Liver (tissue), 9 donors: ENCODE data around the gene CNOT10. TPM values are rescaled to one million over a fixed set of nuclear protein-coding genes. Genes with fewer than 3 reads are reported as not detected.
"Not testable (repeated sequence)": the region's sequence is repeated elsewhere in the genome, so short reads cannot be mapped to it uniquely, and the experiment has no call there.

Experiments
- DNase-seq: peaks from one replicate; pipeline ENCODE4 v3.0.0-alpha.2; 2017; ENCODE audit warnings: low spot score
- H3K27ac ChIP-seq, 2 donors: one replicate each; pipeline ENCODE4 v1.7.0; 2013; ENCODE audit warnings: inconsistent platforms in 2 of 2, low read length in 2 of 2, control low read depth in 1 of 2, low read depth in 1 of 2, mild to moderate bottlenecking in 1 of 2
- H3K27me3 ChIP-seq, 4 donors: one replicate each; pipeline versions ENCODE4 v1.6.1 to v1.7.0; 2013; ENCODE audit warnings: low read length in 3 of 4, inconsistent platforms in 1 of 4, mild to moderate bottlenecking in 1 of 4, moderate library complexity in 1 of 4; ENCODE audit not compliant: control insufficient read depth in 4 of 4, insufficient read depth in 4 of 4
- H3K36me3 ChIP-seq, 4 donors: one replicate each; pipeline versions ENCODE4 v1.6.1 to v1.7.0; 2013; ENCODE audit warnings: low read length in 3 of 4, mild to moderate bottlenecking in 3 of 4, low read depth in 1 of 4, moderate library complexity in 1 of 4; ENCODE audit not compliant: control insufficient read depth in 4 of 4, insufficient read depth in 3 of 4
- H3K4me1 ChIP-seq, 4 donors: one replicate each; pipeline versions ENCODE4 v1.6.1 to v1.7.0; 2013; ENCODE audit warnings: low read length in 3 of 4, mild to moderate bottlenecking in 3 of 4, moderate library complexity in 1 of 4; ENCODE audit not compliant: control insufficient read depth in 4 of 4, insufficient read depth in 4 of 4
- H3K4me3 ChIP-seq, 3 donors: one replicate each; pipeline versions ENCODE4 v1.6.1 to v1.7.0; 2013; ENCODE audit warnings: low read length in 3 of 3, control low read depth in 1 of 3, low read depth in 1 of 3, mild to moderate bottlenecking in 1 of 3
- H3K9ac ChIP-seq, 2 donors: one replicate each; pipeline ENCODE4 v1.7.0; 2013; ENCODE audit warnings: low read length in 2 of 2, mild to moderate bottlenecking in 2 of 2, moderate library complexity in 2 of 2, control low read depth in 1 of 2, low read depth in 1 of 2
- H3K9me3 ChIP-seq, 4 donors: one replicate each; pipeline versions ENCODE4 v1.6.1 to v1.7.0; 2013; ENCODE audit warnings: low read length in 3 of 4; ENCODE audit not compliant: control insufficient read depth in 4 of 4
- ATF3 ChIP-seq: IDR thresholded peaks from 2 replicates; pipeline ENCODE4 v1.6.1; 2016; ENCODE audit warnings: antibody characterized with exemption
- CTCF ChIP-seq: fragments of 150-350 bp; IDR thresholded peaks from 2 replicates; pipeline ENCODE4 v1.5.1; 2017; ENCODE audit warnings: improper control_type of control experiment, low read depth, low read length; ENCODE audit not compliant: missing input control
- EGR1 ChIP-seq, 2 donors: IDR thresholded peaks; 2 replicates each; pipeline ENCODE4 v1.6.1; 2016 to 2018; ENCODE audit warnings: antibody characterized with exemption in 2 of 2, low read depth in 2 of 2
- FOXA1 ChIP-seq: IDR thresholded peaks from 2 replicates; pipeline ENCODE4 v1.6.1; 2016; ENCODE audit warnings: antibody characterized with exemption
- FOXA2 ChIP-seq: IDR thresholded peaks from 2 replicates; pipeline ENCODE4 v1.6.1; 2016; ENCODE audit warnings: antibody characterized with exemption
- GABPA ChIP-seq, 2 donors: IDR thresholded peaks in 1 of 2; conservative IDR thresholded peaks in 1 of 2; 2 replicates each; pipeline ENCODE4 v1.6.1; 2016; ENCODE audit warnings: antibody characterized with exemption in 2 of 2, mild to moderate bottlenecking in 1 of 2, moderate library complexity in 1 of 2
- HNF4A ChIP-seq, 2 donors: conservative IDR thresholded peaks; 2 replicates each; pipeline ENCODE4 v1.6.1; 2016; ENCODE audit warnings: antibody characterized with exemption in 2 of 2, mild to moderate bottlenecking in 2 of 2
- HNF4G ChIP-seq: IDR thresholded peaks from 2 replicates; pipeline ENCODE4 v1.6.1; 2016; ENCODE audit warnings: antibody characterized with exemption
- JUND ChIP-seq, 2 donors: IDR thresholded peaks; 2 replicates each; pipeline ENCODE4 v1.6.1; 2016; ENCODE audit warnings: antibody characterized with exemption in 2 of 2
- MAX ChIP-seq: IDR thresholded peaks from 2 replicates; pipeline ENCODE4 v1.6.1; 2016; ENCODE audit warnings: antibody characterized with exemption
- NR2F2 ChIP-seq: IDR thresholded peaks from 2 replicates; pipeline ENCODE4 v1.6.1; 2016; ENCODE audit warnings: antibody characterized with exemption
- RAD21 ChIP-seq, 2 donors: IDR thresholded peaks; 2 replicates each; pipeline ENCODE4 v1.6.1; 2016; ENCODE audit warnings: antibody characterized with exemption in 2 of 2, mild to moderate bottlenecking in 2 of 2
- REST ChIP-seq: IDR thresholded peaks from 2 replicates; pipeline ENCODE4 v1.6.1; 2016; ENCODE audit warnings: antibody characterized with exemption, mild to moderate bottlenecking
- RXRA ChIP-seq, 2 donors: IDR thresholded peaks; 2 replicates each; pipeline ENCODE4 v1.6.1; 2017 to 2018; ENCODE audit warnings: antibody characterized with exemption in 2 of 2, mild to moderate bottlenecking in 1 of 2
- SP1 ChIP-seq: IDR thresholded peaks from 2 replicates; pipeline ENCODE4 v1.6.1; 2018; ENCODE audit warnings: antibody characterized with exemption, mild to moderate bottlenecking
- TAF1 ChIP-seq: conservative IDR thresholded peaks from 2 replicates; pipeline ENCODE4 v1.6.1; 2016; ENCODE audit warnings: antibody characterized with exemption, mild to moderate bottlenecking
- YY1 ChIP-seq: IDR thresholded peaks from 2 replicates; pipeline ENCODE4 v1.6.1; 2016; ENCODE audit warnings: antibody characterized with exemption, mild to moderate bottlenecking
- ZBTB33 ChIP-seq: IDR thresholded peaks from 2 replicates; pipeline ENCODE4 v1.6.1; 2016; ENCODE audit warnings: antibody characterized with exemption
- WGBS: extraction: QIAGEN DNeasy Blood & Tissue Kit; methylation state at CpG from one replicate; pipeline ENCODE4 v1.1.7; 2013; 5-methylcytosine and 5-hydroxymethylcytosine counted together
- polyA plus RNA-seq, 2 donors: library from polyadenylated mRNA; stranded (reverse) in 1 of 2; unstranded in 1 of 2; fragments of 200-250 nt in 1 of 2; fragments of >200 nt in 1 of 2; fragmentation: Nextera tagmentation in 1 of 2; extraction: Ambion mirVana in 1 of 2; gene quantifications; one replicate each; pipeline versions ENCODE4 v1.2.1 to v1.2.3, GENCODE V29; 2013 to 2015
- total RNA-seq, 2 donors: library from RNA; depleted of rRNA; stranded (reverse); fragments of >200 nt; gene quantifications; one replicate each; pipeline ENCODE4 v1.2.3, GENCODE V29; 2014
- donor health status: healthy.
- donor health status: healthy.
- donor health status: healthy.
- donor health status: healthy.
- donor health status: healthy.

Gene CNOT10
- total and polyA plus RNA-seq, 4 donors = 6.7 to 19.6 (median 11.1) TPM

- Histone ChIP-seq H3K36me3 (no peaks in the 10 kb centered on the region), H3K9ac (peak overlapping the region in 1 of 2 donors; percentile 39), H3K27me3 (no peaks in the 10 kb centered on the region), H3K4me1 (peaks cover 6 to 13% (median 9%) of the 10 kb centered on the region in 4 donors), H3K9me3 (no peaks in the 10 kb centered on the region), H3K4me3 (peak overlapping the region; percentile 53 to 85 (median 76)), H3K27ac (no peak overlapping the region)
- TF ChIP-seq HNF4A (conservative IDR thresholded peaks at IDR 0.05) (no peak), RAD21 (IDR thresholded peaks at IDR 0.05) (peak; percentile 39 to 65), CTCF (peak; percentile 58)
- DNase-seq = peak; percentile 82
- WGBS = 3% methylated on average over 59 of the region's 59 CpGs
These were observed 96.4 kb downstream of the CNOT10 start for GRCh38 chr3:32781211-32781968.

- not testable (repeated sequence) for H3K4me3 ChIP-seq, H3K9me3 ChIP-seq, H3K36me3 ChIP-seq, DNase-seq, H3K27me3 ChIP-seq, H3K9ac ChIP-seq, H3K27ac ChIP-seq
- 93% methylated on average over 9 of the region's 9 CpGs for WGBS
- peaks cover 6 to 13% (median 9%) of the 10 kb centered on the region in 4 donors for H3K4me1 ChIP-seq
These were observed 96.9 kb downstream of the CNOT10 start for GRCh38 chr3:32781969-32782270.

- Histone ChIP-seq H3K9ac (no peak overlapping the region), H3K27me3 (no peaks in the 10 kb centered on the region), H3K4me3 (no peak overlapping the region), H3K4me1 (peaks cover 6 to 13% (median 9%) of the 10 kb centered on the region in 4 donors), H3K9me3 (no peaks in the 10 kb centered on the region), H3K36me3 (no peaks in the 10 kb centered on the region), H3K27ac (no peak overlapping the region)
- no peak for DNase-seq
- no peak for TF ChIP-seq ATF3
- TF ChIP-seq TAF1 = no peak
- no peak for TF ChIP-seq GABPA (IDR thresholded peaks at IDR 0.05 in 1 of 2, conservative IDR thresholded peaks at IDR 0.05 in 1 of 2)
- no peak for TF ChIP-seq ZBTB33
- TF ChIP-seq YY1 = no peak
- TF ChIP-seq FOXA1 = no peak
- no peak for TF ChIP-seq REST
- TF ChIP-seq SP1 = no peak
- no peak for TF ChIP-seq HNF4A (conservative IDR thresholded peaks at IDR 0.05)
- TF ChIP-seq MAX = no peak
- no peak for TF ChIP-seq NR2F2
- no peak for TF ChIP-seq RXRA (IDR thresholded peaks at IDR 0.05)
- no peak for TF ChIP-seq JUND (IDR thresholded peaks at IDR 0.05)
- no peak for TF ChIP-seq EGR1 (IDR thresholded peaks at IDR 0.05; ENCODE audit: low read depth in 2 of 2)
- no peak for TF ChIP-seq CTCF
- no peak for TF ChIP-seq FOXA2
- TF ChIP-seq RAD21 (IDR thresholded peaks at IDR 0.05) = no peak
- no peak for TF ChIP-seq HNF4G
- WGBS = 96% methylated on average over 3 of the region's 3 CpGs
These were observed 97.4 kb downstream of the CNOT10 start for GRCh38 chr3:32782407-32782806.
